GM10266 (cell line): ENCODE measurements around the gene MEIS2.

ENCODE experiments used
- DNase-seq: peaks from one replicate; pipeline ENCODE4 v3.0.0; 2012; ENCODE audit errors: extremely low spot score
- CTCF ChIP-seq: IDR thresholded peaks from 2 replicates; pipeline ENCODE4 v1.5.1; 2012; ENCODE audit warnings: mild to moderate bottlenecking, low read depth; ENCODE audit not compliant: control insufficient read depth, insufficient read depth; ENCODE audit errors: missing control alignments

Gene MEIS2

GRCh38 chr15:36933255-36933990, 166.9 kb downstream of the MEIS2 start:
- TF ChIP-seq CTCF = no peak
- DNase-seq = no peak

- TF ChIP-seq CTCF = no peak
Measured at GRCh38 chr15:36932070-36932469, 168.3 kb downstream of the MEIS2 start.

GRCh38 chr15:36931434-36931833, 168.9 kb downstream of the MEIS2 start:
- TF ChIP-seq CTCF = no peak
- DNase-seq = no peak

More at GRCh38 chr15:36932070-36932469, 168.3 kb downstream of the MEIS2 start:
- DNase-seq = no peak

- no peak for DNase-seq
Measured at GRCh38 chr15:36926427-36926825, 173.9 kb downstream of the MEIS2 start.

GRCh38 chr15:36925653-36926426, 174.5 kb downstream of the MEIS2 start:
- no peak for TF ChIP-seq CTCF
- no peak for DNase-seq

More at GRCh38 chr15:36926427-36926825, 173.9 kb downstream of the MEIS2 start:
- no peak for TF ChIP-seq CTCF

- no peak for TF ChIP-seq CTCF
- DNase-seq = no peak
Measured at GRCh38 chr15:36925049-36925448, 175.3 kb downstream of the MEIS2 start.

- DNase-seq = no peak
- TF ChIP-seq CTCF = no peak
Measured at GRCh38 chr15:36924034-36924433, 176.3 kb downstream of the MEIS2 start.
